Measurements from ENCODE around the gene DYNLT1.
"Not testable (repeated sequence)": the region's sequence is repeated elsewhere in the genome, so short reads cannot be mapped to it uniquely, and the experiment has no call there.

Gene DYNLT1

GRCh38 chr6:158638324-158638854, 6.2 kb downstream of the DYNLT1 start:
- TF ChIP-seq CTCF (IDR thresholded peaks at IDR 0.05; ENCODE audit: low read depth, low read length): no peak
- DNase-seq (ENCODE audit: low read depth in 2 of 2): no peak

GRCh38 chr6:158636778-158637177, 7.8 kb downstream of the DYNLT1 start:
- H3K4me3 ChIP-seq (replicated peaks in 1 of 2; ENCODE audit: low read depth in 2 of 2, low read length in 2 of 2): no peak overlapping the region
- no peak for TF ChIP-seq CTCF (IDR thresholded peaks at IDR 0.05; ENCODE audit: low read depth, low read length)
- DNase-seq (ENCODE audit: low read depth in 2 of 2): no peak

More at GRCh38 chr6:158638324-158638854, 6.2 kb downstream of the DYNLT1 start:
- H3K4me3 ChIP-seq (replicated peaks in 1 of 2; ENCODE audit: low read depth in 2 of 2, low read length in 2 of 2): no peak overlapping the region

- H3K4me3 ChIP-seq (replicated peaks in 1 of 2; ENCODE audit: low read depth in 2 of 2, low read length in 2 of 2): no peak overlapping the region
- DNase-seq (ENCODE audit: low read depth in 2 of 2): no peak
- TF ChIP-seq CTCF (IDR thresholded peaks at IDR 0.05; ENCODE audit: low read depth, low read length): no peak
Measured at GRCh38 chr6:158635427-158636073, 9.0 kb downstream of the DYNLT1 start.

- TF ChIP-seq CTCF (IDR thresholded peaks at IDR 0.05; ENCODE audit: low read depth, low read length): no peak
- H3K4me3 ChIP-seq (replicated peaks in 1 of 2; ENCODE audit: low read depth in 2 of 2, low read length in 2 of 2): no peak overlapping the region
- no peak for DNase-seq (ENCODE audit: low read depth in 2 of 2)
Measured at GRCh38 chr6:158634695-158635426, 9.7 kb downstream of the DYNLT1 start.

GRCh38 chr6:158633127-158633526, 11.4 kb downstream of the DYNLT1 start:
- TF ChIP-seq CTCF (IDR thresholded peaks at IDR 0.05; ENCODE audit: low read depth, low read length): no peak
- H3K4me3 ChIP-seq (replicated peaks in 1 of 2; ENCODE audit: low read depth in 2 of 2, low read length in 2 of 2): no peak overlapping the region
- no peak for DNase-seq (ENCODE audit: low read depth in 2 of 2)

GRCh38 chr6:158632538-158633119, 11.9 kb downstream of the DYNLT1 start:
- not testable (repeated sequence) for H3K4me3 ChIP-seq (replicated peaks in 1 of 2; ENCODE audit: low read depth in 2 of 2, low read length in 2 of 2); DNase-seq (ENCODE audit: low read depth in 2 of 2)
